Measurements from ENCODE around the gene GPX1. TPM values are rescaled to one million over a fixed set of nuclear protein-coding genes. Genes with fewer than 3 reads are reported as not detected.
"Not testable (repeated sequence)": the region's sequence is repeated elsewhere in the genome, so short reads cannot be mapped to it uniquely, and the experiment has no call there.

GPX1 gene
- polyA plus RNA-seq, 1 donor from 2014 or later = 106 TPM

DNA sequence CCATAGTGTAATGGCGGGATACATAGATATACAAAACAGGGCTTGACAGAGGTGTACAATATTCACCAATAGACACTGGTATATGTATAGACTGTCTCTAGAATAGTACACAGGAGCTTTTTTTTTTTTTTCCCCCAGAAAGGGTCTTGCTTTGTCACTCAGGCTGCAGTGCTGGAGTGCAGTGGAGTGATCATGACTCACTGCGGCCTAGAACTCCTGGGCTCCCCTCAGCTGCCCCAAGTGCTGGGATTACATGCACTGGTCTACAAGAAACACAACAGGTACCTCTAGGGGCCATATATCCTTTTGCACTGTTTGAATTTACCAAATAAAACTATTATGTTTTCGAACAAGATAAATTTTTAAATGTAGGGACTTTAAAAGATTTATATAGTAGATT, 41.3 kb upstream of the GPX1 start:
- H3K36me3 ChIP-seq (ENCODE audit: insufficient read depth, low read length) = no peaks in the 10 kb centered on the region
- H4K20me1 ChIP-seq (ENCODE audit: insufficient read depth) = no peaks in the 10 kb centered on the region
- H3F3A ChIP-seq (ENCODE audit: insufficient read depth, low read length, poor library complexity, severe bottlenecking) = no peaks in the 10 kb centered on the region
- no peak overlapping the region for H3K27ac ChIP-seq (ENCODE audit: low read length)
- H3K9me2 ChIP-seq (ENCODE audit: insufficient read depth, low read length) = no peaks in the 10 kb centered on the region
- no peak overlapping the region for H3K4me3 ChIP-seq (ENCODE audit: low read length)
- no peaks in the 10 kb centered on the region for H3K9me3 ChIP-seq (ENCODE audit: low read length)
- H2AFZ ChIP-seq (ENCODE audit: low read depth, low read length) = no peak overlapping the region
- peaks cover 70% of the 10 kb centered on the region for H3K79me2 ChIP-seq (replicated peaks; ENCODE audit: insufficient read depth, low read length)
- H3K9ac ChIP-seq (ENCODE audit: low read length) = no peak overlapping the region
- H3K4me2 ChIP-seq (ENCODE audit: low read length) = no peak overlapping the region
- TF ChIP-seq POLR2AphosphoS5 (IDR thresholded peaks at IDR 0.05) = no peak
- no peak for TF ChIP-seq TAF1 (IDR thresholded peaks at IDR 0.05; ENCODE audit: low read depth)
- no peak for TF ChIP-seq MXI1 (conservative IDR thresholded peaks at IDR 0.05; ENCODE audit: poor library complexity, severe bottlenecking)
- TF ChIP-seq EZH2 (IDR thresholded peaks at IDR 0.05; ENCODE audit: borderline replicate concordance, insufficient read depth, low read length, poor library complexity, severe bottlenecking) = no peak
- TF ChIP-seq RAD21 (conservative IDR thresholded peaks at IDR 0.05) = no peak
- no peak for TF ChIP-seq EP300 (conservative IDR thresholded peaks at IDR 0.05; ENCODE audit: poor library complexity, severe bottlenecking)
- TF ChIP-seq, protein P1, sequence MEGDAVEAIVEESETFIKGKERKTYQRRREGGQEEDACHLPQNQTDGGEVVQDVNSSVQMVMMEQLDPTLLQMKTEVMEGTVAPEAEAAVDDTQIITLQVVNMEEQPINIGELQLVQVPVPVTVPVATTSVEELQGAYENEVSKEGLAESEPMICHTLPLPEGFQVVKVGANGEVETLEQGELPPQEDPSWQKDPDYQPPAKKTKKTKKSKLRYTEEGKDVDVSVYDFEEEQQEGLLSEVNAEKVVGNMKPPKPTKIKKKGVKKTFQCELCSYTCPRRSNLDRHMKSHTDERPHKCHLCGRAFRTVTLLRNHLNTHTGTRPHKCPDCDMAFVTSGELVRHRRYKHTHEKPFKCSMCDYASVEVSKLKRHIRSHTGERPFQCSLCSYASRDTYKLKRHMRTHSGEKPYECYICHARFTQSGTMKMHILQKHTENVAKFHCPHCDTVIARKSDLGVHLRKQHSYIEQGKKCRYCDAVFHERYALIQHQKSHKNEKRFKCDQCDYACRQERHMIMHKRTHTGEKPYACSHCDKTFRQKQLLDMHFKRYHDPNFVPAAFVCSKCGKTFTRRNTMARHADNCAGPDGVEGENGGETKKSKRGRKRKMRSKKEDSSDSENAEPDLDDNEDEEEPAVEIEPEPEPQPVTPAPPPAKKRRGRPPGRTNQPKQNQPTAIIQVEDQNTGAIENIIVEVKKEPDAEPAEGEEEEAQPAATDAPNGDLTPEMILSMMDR (IDR thresholded peaks at IDR 0.05; ENCODE audit: poor library complexity, severe bottlenecking) = no peak
- no peak for TF ChIP-seq SMC3 (conservative IDR thresholded peaks at IDR 0.05; ENCODE audit: poor library complexity)
- TF ChIP-seq, protein P2, sequence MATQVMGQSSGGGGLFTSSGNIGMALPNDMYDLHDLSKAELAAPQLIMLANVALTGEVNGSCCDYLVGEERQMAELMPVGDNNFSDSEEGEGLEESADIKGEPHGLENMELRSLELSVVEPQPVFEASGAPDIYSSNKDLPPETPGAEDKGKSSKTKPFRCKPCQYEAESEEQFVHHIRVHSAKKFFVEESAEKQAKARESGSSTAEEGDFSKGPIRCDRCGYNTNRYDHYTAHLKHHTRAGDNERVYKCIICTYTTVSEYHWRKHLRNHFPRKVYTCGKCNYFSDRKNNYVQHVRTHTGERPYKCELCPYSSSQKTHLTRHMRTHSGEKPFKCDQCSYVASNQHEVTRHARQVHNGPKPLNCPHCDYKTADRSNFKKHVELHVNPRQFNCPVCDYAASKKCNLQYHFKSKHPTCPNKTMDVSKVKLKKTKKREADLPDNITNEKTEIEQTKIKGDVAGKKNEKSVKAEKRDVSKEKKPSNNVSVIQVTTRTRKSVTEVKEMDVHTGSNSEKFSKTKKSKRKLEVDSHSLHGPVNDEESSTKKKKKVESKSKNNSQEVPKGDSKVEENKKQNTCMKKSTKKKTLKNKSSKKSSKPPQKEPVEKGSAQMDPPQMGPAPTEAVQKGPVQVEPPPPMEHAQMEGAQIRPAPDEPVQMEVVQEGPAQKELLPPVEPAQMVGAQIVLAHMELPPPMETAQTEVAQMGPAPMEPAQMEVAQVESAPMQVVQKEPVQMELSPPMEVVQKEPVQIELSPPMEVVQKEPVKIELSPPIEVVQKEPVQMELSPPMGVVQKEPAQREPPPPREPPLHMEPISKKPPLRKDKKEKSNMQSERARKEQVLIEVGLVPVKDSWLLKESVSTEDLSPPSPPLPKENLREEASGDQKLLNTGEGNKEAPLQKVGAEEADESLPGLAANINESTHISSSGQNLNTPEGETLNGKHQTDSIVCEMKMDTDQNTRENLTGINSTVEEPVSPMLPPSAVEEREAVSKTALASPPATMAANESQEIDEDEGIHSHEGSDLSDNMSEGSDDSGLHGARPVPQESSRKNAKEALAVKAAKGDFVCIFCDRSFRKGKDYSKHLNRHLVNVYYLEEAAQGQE (IDR thresholded peaks at IDR 0.05; ENCODE audit: borderline replicate concordance) = no peak
- H3K27me3 ChIP-seq (ENCODE audit: insufficient read depth, low read depth, low read length) = no peaks in the 10 kb centered on the region

DNA sequence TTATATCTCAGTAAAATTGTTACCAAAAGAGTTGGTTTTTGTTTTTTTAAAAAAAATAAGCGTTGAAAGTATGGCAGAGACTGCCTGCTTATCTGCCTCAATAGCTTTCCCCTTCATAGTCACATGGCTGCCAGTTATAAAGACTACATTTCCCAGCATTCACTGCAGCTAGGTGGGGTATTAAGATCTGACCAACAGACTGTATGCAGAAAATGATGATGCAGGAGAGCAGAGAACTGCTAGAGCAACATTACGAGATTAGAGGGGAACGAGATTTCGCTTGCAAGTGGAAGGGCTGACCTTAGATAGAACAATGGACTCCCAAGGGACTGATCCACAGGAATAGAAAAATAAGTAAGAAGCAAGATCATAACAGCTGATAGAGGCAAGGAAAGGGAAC, 39.3 kb upstream of the GPX1 start:
- Histone ChIP-seq H3K4me2 (ENCODE audit: low read length) (no peak overlapping the region), H3K27me3 (ENCODE audit: insufficient read depth, low read depth, low read length) (no peaks in the 10 kb centered on the region), H3K36me3 (ENCODE audit: insufficient read depth, low read length) (no peaks in the 10 kb centered on the region), H3K27ac (ENCODE audit: low read length) (no peak overlapping the region), H3K9me2 (ENCODE audit: insufficient read depth, low read length) (no peaks in the 10 kb centered on the region), H3K4me3 (ENCODE audit: low read length) (no peak overlapping the region), H3K9ac (ENCODE audit: low read length) (no peak overlapping the region), H3F3A (ENCODE audit: insufficient read depth, low read length, poor library complexity, severe bottlenecking) (no peaks in the 10 kb centered on the region), H2AFZ (ENCODE audit: low read depth, low read length) (no peak overlapping the region), H3K9me3 (ENCODE audit: low read length) (no peaks in the 10 kb centered on the region), H4K20me1 (ENCODE audit: insufficient read depth) (no peaks in the 10 kb centered on the region), H3K79me2 (replicated peaks; ENCODE audit: insufficient read depth, low read length) (peaks cover 65% of the 10 kb centered on the region)
- TF ChIP-seq, protein P1 (IDR thresholded peaks at IDR 0.05; ENCODE audit: poor library complexity, severe bottlenecking) = no peak
- TF ChIP-seq, protein P2 (IDR thresholded peaks at IDR 0.05; ENCODE audit: borderline replicate concordance) = no peak
- TF ChIP-seq TAF1 (IDR thresholded peaks at IDR 0.05; ENCODE audit: low read depth) (no peak), EZH2 (IDR thresholded peaks at IDR 0.05; ENCODE audit: borderline replicate concordance, insufficient read depth, low read length, poor library complexity, severe bottlenecking) (no peak)

DNA sequence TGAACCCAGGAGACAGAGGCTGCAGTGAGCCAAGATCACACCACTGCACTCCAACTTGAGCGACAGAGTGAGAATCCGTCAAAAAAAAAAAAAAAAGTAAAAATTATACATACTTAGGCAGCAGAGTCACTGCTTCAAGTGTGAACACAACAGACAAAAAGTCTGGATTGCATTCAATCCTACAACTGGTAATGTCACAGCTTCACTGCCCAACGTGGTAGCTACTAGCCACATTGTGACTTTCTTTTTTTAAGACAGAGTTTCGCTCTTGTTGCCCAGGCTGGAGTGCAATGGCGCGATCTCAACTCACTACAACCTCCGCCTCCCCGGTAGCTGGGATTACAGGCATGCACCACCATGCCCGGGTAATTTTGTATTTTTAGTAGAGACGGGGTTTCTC, 33.2 kb upstream of the GPX1 start:
- H3K4me3 ChIP-seq (ENCODE audit: low read length); H3K9me3 ChIP-seq (ENCODE audit: low read length); H3K27me3 ChIP-seq (ENCODE audit: insufficient read depth, low read depth, low read length); H3K9ac ChIP-seq (ENCODE audit: low read length); H3K4me2 ChIP-seq (ENCODE audit: low read length); H3K9me2 ChIP-seq (ENCODE audit: insufficient read depth, low read length); H3K36me3 ChIP-seq (ENCODE audit: insufficient read depth, low read length); H3F3A ChIP-seq (ENCODE audit: insufficient read depth, low read length, poor library complexity, severe bottlenecking); H2AFZ ChIP-seq (ENCODE audit: low read depth, low read length); H4K20me1 ChIP-seq (ENCODE audit: insufficient read depth); H3K27ac ChIP-seq (ENCODE audit: low read length): not testable (repeated sequence)
- H3K79me2 ChIP-seq (replicated peaks; ENCODE audit: insufficient read depth, low read length) = peaks cover 52% of the 10 kb centered on the region
